GM12874 (cell line): ENCODE data around the gene PPM1F.

ENCODE experiments used
- CTCF ChIP-seq: IDR thresholded peaks from 2 replicates; pipeline ENCODE4 v1.5.1; 2011; ENCODE audit warnings: low read depth, mild to moderate bottlenecking, control low read depth, low read length, moderate library complexity; ENCODE audit not compliant: insufficient read depth

PPM1F gene

GRCh38 chr22:21958360-21959273, 6.0 kb upstream of the PPM1F start:
- TF ChIP-seq CTCF, result no peak

- no peak for TF ChIP-seq CTCF
Observed at GRCh38 chr22:21951931-21952465, 650 bp downstream of the PPM1F start.

DNA sequence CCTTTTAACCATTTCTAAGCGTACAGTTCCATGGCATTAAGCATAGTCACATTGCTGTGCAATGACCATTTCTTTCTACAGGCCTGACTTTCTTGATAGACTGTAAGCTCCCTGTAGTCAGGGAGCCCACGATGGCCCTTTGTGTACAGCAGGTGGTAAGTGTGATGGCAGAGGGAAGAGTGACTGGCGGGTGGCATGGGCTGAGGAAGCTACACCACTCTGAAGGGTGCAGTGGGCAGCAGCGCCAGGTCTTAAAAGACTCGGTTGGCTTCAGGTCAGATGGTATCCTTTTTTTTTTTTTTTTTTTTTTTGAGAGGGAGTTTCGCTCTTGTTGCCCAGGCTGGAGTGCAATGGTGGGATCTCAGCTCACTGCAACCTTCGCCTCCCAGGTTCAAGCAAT, 1.6 kb downstream of the PPM1F start:
- no peak for TF ChIP-seq CTCF

GRCh38 chr22:21949948-21950347, 2.7 kb downstream of the PPM1F start:
- no peak for TF ChIP-seq CTCF

GRCh38 chr22:21949569-21949918, 3.1 kb downstream of the PPM1F start:
- TF ChIP-seq CTCF, result no peak

DNA sequence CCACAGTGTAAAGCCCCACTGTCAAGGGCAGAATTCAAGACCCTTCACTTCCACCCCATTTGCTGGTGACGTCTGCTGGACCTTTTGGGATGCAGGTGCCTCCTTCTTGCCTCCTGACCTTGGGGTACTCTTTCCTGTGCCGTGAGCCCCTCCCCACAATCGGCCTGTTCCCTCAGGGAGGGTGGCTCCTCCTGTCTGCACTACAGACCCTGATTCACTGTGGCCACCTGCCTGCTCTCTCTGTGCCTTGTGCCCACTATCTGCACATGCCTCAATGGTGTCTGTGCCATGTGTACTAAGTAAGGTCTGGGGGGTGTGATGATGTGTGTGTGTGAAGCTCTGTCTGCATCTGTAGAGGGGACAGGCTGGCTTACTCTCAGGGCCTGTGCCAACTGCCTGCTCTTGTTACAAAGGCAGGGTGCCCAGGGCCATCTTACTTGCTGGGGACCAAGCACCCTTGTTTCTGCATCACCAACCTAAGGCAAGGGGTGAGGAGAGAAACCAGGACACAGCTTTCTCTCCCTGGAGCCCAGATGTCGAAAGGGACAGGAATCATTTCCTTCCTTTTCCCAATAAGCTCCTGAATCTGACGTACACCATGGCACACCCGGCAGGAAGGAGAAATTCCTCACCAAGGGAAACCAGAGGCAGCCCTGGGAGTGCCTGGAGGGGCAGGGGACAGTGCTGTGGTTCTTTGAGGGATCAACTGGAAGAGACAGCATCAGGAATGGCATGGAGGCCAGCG, 3.7 kb downstream of the PPM1F start:
- TF ChIP-seq CTCF, result no peak

- TF ChIP-seq CTCF, result no peak
Observed at GRCh38 chr22:21948390-21948789, 4.3 kb downstream of the PPM1F start.
